Cardiac muscle cell (in vitro differentiated cells and primary cell): Measurements from ENCODE around the gene SLC5A11. TPM values are rescaled to one million over a fixed set of nuclear protein-coding genes. Genes with fewer than 3 reads are reported as not detected.

Experiments used
- DNase-seq, 2 donors: peaks; one replicate each; pipeline versions ENCODE4 v3.0.0 to v3.0.0-alpha.2; 2010 to 2017; ENCODE audit warnings: low read depth in 1 of 2, low spot score in 1 of 2
- H3K27ac ChIP-seq: fragments of 200-600 bp; sonication (generic); 2 replicates; pipeline ENCODE4 v1.5.1; 2016
- H3K27me3 ChIP-seq: fragments of 200-600 bp; sonication (generic); 2 replicates; pipeline ENCODE4 v1.6.0; 2016; ENCODE audit warnings: control low read depth
- H3K36me3 ChIP-seq: fragments of 200-600 bp; sonication (generic); 2 replicates; pipeline ENCODE4 v1.5.1; 2016; ENCODE audit warnings: control low read depth
- H3K4me1 ChIP-seq: fragments of 200-600 bp; sonication (generic); 2 replicates; pipeline ENCODE4 v1.8.1; 2017; ENCODE audit warnings: low read depth, mild to moderate bottlenecking, mixed run types
- H3K4me3 ChIP-seq: fragments of 200-600 bp; sonication (generic); 2 replicates; pipeline ENCODE4 v1.5.1; 2016; ENCODE audit warnings: mild to moderate bottlenecking
- H3K9me3 ChIP-seq: fragments of 200-600 bp; sonication (generic); 2 replicates; pipeline ENCODE4 v1.5.1; 2017; ENCODE audit warnings: low read depth, mild to moderate bottlenecking, control low read depth
- CTCF ChIP-seq: IDR thresholded peaks from 2 replicates; pipeline ENCODE4 v1.5.1; 2012; ENCODE audit warnings: low read depth, mild to moderate bottlenecking, low read length
- polyA plus RNA-seq: library from polyadenylated mRNA; unstranded; fragments of >200 nt; fragmentation: Nextera tagmentation; extraction: Ambion mirVana; gene quantifications from 2 replicates; pipeline ENCODE4 v1.2.1, GENCODE V29; 2016
- total RNA-seq: library from RNA; depleted of rRNA; stranded (reverse); fragments of >200 nt; gene quantifications from 2 replicates; pipeline ENCODE4 v1.2.3, GENCODE V29; 2016

The SLC5A11 gene
- total and polyA plus RNA-seq, 2 experiments from 2014 or later = not detected

DNA sequence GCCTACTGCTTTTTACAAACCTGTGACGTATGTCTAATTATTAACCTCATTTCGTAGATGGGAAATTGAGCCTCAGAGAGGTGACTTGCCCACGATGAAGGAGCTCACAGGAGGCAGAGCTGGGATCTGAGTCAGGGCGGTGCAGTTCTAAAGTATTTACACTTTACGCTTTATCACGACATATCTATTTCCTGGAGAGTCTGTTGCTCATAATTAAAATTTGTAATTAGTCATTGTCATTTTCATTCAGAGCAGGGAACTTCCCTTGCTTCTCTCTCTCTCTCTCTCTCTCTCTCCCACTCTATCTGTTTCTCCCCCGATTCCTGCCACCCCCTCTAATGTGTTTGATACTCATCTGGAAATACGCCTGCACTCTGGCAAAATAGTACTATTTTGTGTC lies 5.9 kb downstream of the SLC5A11 start:
- H3K36me3 ChIP-seq = no peaks in the 10 kb centered on the region
- peak in 1 of 2 donors; percentile 9 for DNase-seq
- H3K4me3 ChIP-seq = no peak overlapping the region
- H3K9me3 ChIP-seq = no peaks in the 10 kb centered on the region
- H3K27me3 ChIP-seq = no peaks in the 10 kb centered on the region
- no peaks in the 10 kb centered on the region for H3K4me1 ChIP-seq
- no peak for TF ChIP-seq CTCF
- no peak overlapping the region for H3K27ac ChIP-seq

- no peak for TF ChIP-seq CTCF
- H3K27ac ChIP-seq = no peak overlapping the region
- H3K9me3 ChIP-seq = no peaks in the 10 kb centered on the region
- H3K27me3 ChIP-seq = no peaks in the 10 kb centered on the region
- no peaks in the 10 kb centered on the region for H3K36me3 ChIP-seq
- DNase-seq = peak in 1 of 2 donors; percentile 25
- no peak overlapping the region for H3K4me3 ChIP-seq
- no peaks in the 10 kb centered on the region for H3K4me1 ChIP-seq
Observed at GRCh38 chr16:24852281-24852721, 6.5 kb downstream of the SLC5A11 start.

DNA sequence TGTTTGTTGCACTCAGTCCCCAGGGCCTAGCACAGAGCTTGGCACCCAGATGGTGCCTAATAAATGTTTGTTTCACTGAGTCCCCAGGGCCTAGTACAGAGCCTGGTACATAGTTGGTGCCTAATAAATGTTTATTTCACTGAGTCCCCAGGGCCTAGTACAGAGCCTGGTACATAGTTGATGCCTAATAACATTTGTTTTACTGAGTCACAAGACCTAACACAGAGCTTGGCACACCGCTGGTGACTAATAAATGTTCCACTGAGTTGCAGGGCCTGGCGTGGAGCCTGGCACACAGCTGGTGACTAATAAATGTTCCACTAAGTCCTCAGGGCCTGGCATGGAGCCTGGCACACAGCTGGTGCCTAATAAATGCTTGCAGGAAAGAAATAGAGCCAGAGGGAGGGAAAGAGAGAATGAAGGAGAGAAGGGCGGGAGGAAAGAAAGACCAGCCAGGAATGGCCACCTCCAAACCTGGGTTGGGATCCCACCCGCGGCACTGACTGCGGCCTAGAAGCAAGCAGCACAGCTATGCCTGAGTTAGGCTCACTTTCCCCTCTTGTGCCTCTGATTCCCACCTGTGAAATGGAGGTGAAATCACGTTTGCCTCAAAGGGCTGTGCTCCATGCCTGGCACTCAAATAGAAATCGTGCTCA lies 7.5 kb downstream of the SLC5A11 start:
- no peaks in the 10 kb centered on the region for H3K9me3 ChIP-seq
- peak in 1 of 2 donors; percentile 13 for DNase-seq
- H3K27me3 ChIP-seq = no peaks in the 10 kb centered on the region
- no peak overlapping the region for H3K4me3 ChIP-seq
- no peaks in the 10 kb centered on the region for H3K36me3 ChIP-seq
- TF ChIP-seq CTCF = no peak
- H3K4me1 ChIP-seq = no peaks in the 10 kb centered on the region
- H3K27ac ChIP-seq = no peak overlapping the region

GRCh38 chr16:24853830-24854229 lies 8.1 kb downstream of the SLC5A11 start:
- H3K27ac ChIP-seq = no peak overlapping the region
- H3K27me3 ChIP-seq = no peaks in the 10 kb centered on the region
- DNase-seq = peak in 1 of 2 donors; percentile 73
- H3K36me3 ChIP-seq = no peaks in the 10 kb centered on the region
- no peak overlapping the region for H3K4me3 ChIP-seq
- H3K4me1 ChIP-seq = no peaks in the 10 kb centered on the region
- no peak for TF ChIP-seq CTCF
- no peaks in the 10 kb centered on the region for H3K9me3 ChIP-seq

- Histone ChIP-seq H3K9me3 (no peaks in the 10 kb centered on the region), H3K27ac (no peak overlapping the region), H3K4me3 (no peak overlapping the region), H3K36me3 (no peaks in the 10 kb centered on the region), H3K4me1 (no peaks in the 10 kb centered on the region), H3K27me3 (no peaks in the 10 kb centered on the region)
- no peak for DNase-seq
- no peak for TF ChIP-seq CTCF
Observed at GRCh38 chr16:24854607-24855171, 8.9 kb downstream of the SLC5A11 start.
